Measurements from ENCODE around the gene CEP63. TPM values are rescaled to one million over a fixed set of nuclear protein-coding genes. Genes with fewer than 3 reads are reported as not detected.
A peak's percentile ranks its signal among the peaks of the same experiment; 100 is the strongest.

CEP63 gene
- total RNA-seq, 3 donors from 2014 or later (not counting 1 experiment from before 2014, with no cell fraction given), result 17.9 to 25.7 (median 19.5) TPM

GRCh38 chr3:134477938-134478337, 7.9 kb upstream of the CEP63 start:
- no peak for TF ChIP-seq CTCF (IDR thresholded peaks at IDR 0.05)
- peaks cover 4 to 6% of the 10 kb centered on the region in 2 donors for H3K4me1 Mint-ChIP-seq
- Histone ChIP-seq H3K4me3 (ENCODE audit: low read length) (no peak overlapping the region), H3K4me1 (ENCODE audit: control insufficient read depth, insufficient read depth, low read length) (no peaks in the 10 kb centered on the region), H3K36me3 (ENCODE audit: control insufficient read depth, insufficient read depth, low read length) (peaks cover 67% of the 10 kb centered on the region), H3K9me3 (ENCODE audit: control insufficient read depth, insufficient read depth, low read length) (no peaks in the 10 kb centered on the region), H3K27me3 (ENCODE audit: control insufficient read depth, insufficient read depth, low read length) (no peaks in the 10 kb centered on the region), H3K27ac (ENCODE audit: low read length) (no peak overlapping the region)
- H3K9me3 Mint-ChIP-seq, result no peaks in the 10 kb centered on the region
- no peaks in the 10 kb centered on the region for H3K27me3 Mint-ChIP-seq (ENCODE audit: low read depth in 2 of 2)
- no peak overlapping the region for H3K4me3 Mint-ChIP-seq
- ATAC-seq (no peak), DNase-seq (no peak)
- no peak overlapping the region for H3K27ac Mint-ChIP-seq
- no CpG with 5 or more reads among the region's 2 CpGs for whole genome bisulfite sequencing (ENCODE audit: insufficient coverage)
- H3K36me3 Mint-ChIP-seq, result peaks cover 7% of the 10 kb centered on the region
- intact Hi-C loops (cut with micrococcal nuclease), result no loop called here

- H3K36me3 ChIP-seq (ENCODE audit: control insufficient read depth, insufficient read depth, low read length), result peaks cover 65% of the 10 kb centered on the region
- Mint-ChIP-seq H3K4me3 (no peak overlapping the region), H3K27ac (no peak overlapping the region), H3K36me3 (peaks cover 7% of the 10 kb centered on the region), H3K4me1 (peaks cover 24 to 28% of the 10 kb centered on the region in 2 donors), H3K27me3 (ENCODE audit: low read depth in 2 of 2) (no peaks in the 10 kb centered on the region), H3K9me3 (no peaks in the 10 kb centered on the region)
- H3K4me3 ChIP-seq (ENCODE audit: low read length), result no peak overlapping the region
- no peaks in the 10 kb centered on the region for H3K9me3 ChIP-seq (ENCODE audit: control insufficient read depth, insufficient read depth, low read length)
- no peak for DNase-seq
- no peak for TF ChIP-seq CTCF (IDR thresholded peaks at IDR 0.05)
- 96% methylated on average over 3 of the region's 3 CpGs for WGBS (ENCODE audit: insufficient coverage)
- ATAC-seq, result no peak
- intact Hi-C loops (cut with micrococcal nuclease), result no loop called here
- H3K27ac ChIP-seq (ENCODE audit: low read length), result no peak overlapping the region
- H3K27me3 ChIP-seq (ENCODE audit: control insufficient read depth, insufficient read depth, low read length), result no peaks in the 10 kb centered on the region
- peaks cover 16% of the 10 kb centered on the region for H3K4me1 ChIP-seq (ENCODE audit: control insufficient read depth, insufficient read depth, low read length)
Observed at GRCh38 chr3:134480546-134480945, 5.3 kb upstream of the CEP63 start.

GRCh38 chr3:134481166-134481565, 4.7 kb upstream of the CEP63 start:
- no peak overlapping the region for H3K4me3 ChIP-seq (ENCODE audit: low read length)
- H3K4me1 ChIP-seq (ENCODE audit: control insufficient read depth, insufficient read depth, low read length), result peaks cover 16% of the 10 kb centered on the region
- ATAC-seq, result no peak
- H3K27me3 ChIP-seq (ENCODE audit: control insufficient read depth, insufficient read depth, low read length), result no peaks in the 10 kb centered on the region
- no peaks in the 10 kb centered on the region for H3K9me3 ChIP-seq (ENCODE audit: control insufficient read depth, insufficient read depth, low read length)
- H3K36me3 ChIP-seq (ENCODE audit: control insufficient read depth, insufficient read depth, low read length), result peaks cover 59% of the 10 kb centered on the region
- intact Hi-C loops (cut with micrococcal nuclease), result no loop called here
- Mint-ChIP-seq H3K4me1 (peaks cover 25 to 31% of the 10 kb centered on the region in 2 donors), H3K27ac (no peak overlapping the region), H3K36me3 (peaks cover 7% of the 10 kb centered on the region), H3K4me3 (no peak overlapping the region), H3K9me3 (no peaks in the 10 kb centered on the region), H3K27me3 (ENCODE audit: low read depth in 2 of 2) (no peaks in the 10 kb centered on the region)
- no peak overlapping the region for H3K27ac ChIP-seq (ENCODE audit: low read length)
- 100% methylated on average over 1 of the region's 1 CpG for WGBS (ENCODE audit: insufficient coverage)
- no peak for DNase-seq
- TF ChIP-seq CTCF (IDR thresholded peaks at IDR 0.05), result no peak

- peak overlapping the region; percentile 1 to 52 for H3K27ac Mint-ChIP-seq
- H3K27me3 ChIP-seq (ENCODE audit: control insufficient read depth, insufficient read depth, low read length), result no peaks in the 10 kb centered on the region
- H3K4me3 Mint-ChIP-seq, result no peak overlapping the region
- H3K4me1 ChIP-seq (ENCODE audit: control insufficient read depth, insufficient read depth, low read length), result peaks cover 20% of the 10 kb centered on the region
- peaks cover 46% of the 10 kb centered on the region for H3K36me3 ChIP-seq (ENCODE audit: control insufficient read depth, insufficient read depth, low read length)
- ATAC-seq (no peak), DNase-seq (no peak)
- no peak overlapping the region for H3K27ac ChIP-seq (ENCODE audit: low read length)
- intact Hi-C loops (cut with micrococcal nuclease), result no loop called here
- 96% methylated on average over 3 of the region's 3 CpGs for WGBS (ENCODE audit: insufficient coverage)
- no peak overlapping the region for H3K4me3 ChIP-seq (ENCODE audit: low read length)
- H3K4me1 Mint-ChIP-seq, result peaks cover 37 to 45% of the 10 kb centered on the region in 2 donors
- TF ChIP-seq CTCF (IDR thresholded peaks at IDR 0.05), result no peak
- H3K9me3 ChIP-seq (ENCODE audit: control insufficient read depth, insufficient read depth, low read length), result no peaks in the 10 kb centered on the region
- H3K36me3 Mint-ChIP-seq, result peaks cover 2% of the 10 kb centered on the region
- H3K27me3 Mint-ChIP-seq (ENCODE audit: low read depth in 2 of 2), result no peaks in the 10 kb centered on the region
- no peaks in the 10 kb centered on the region for H3K9me3 Mint-ChIP-seq
Observed at GRCh38 chr3:134482622-134483021, 3.2 kb upstream of the CEP63 start.

Measured in natural killer cell (primary cell).